ENCODE results near the gene CFAP46. TPM values are rescaled to one million over a fixed set of nuclear protein-coding genes. Genes with fewer than 3 reads are reported as not detected.

Gene CFAP46
- total RNA-seq, 1 donor from 2014 or later = 1.6 TPM

DNA sequence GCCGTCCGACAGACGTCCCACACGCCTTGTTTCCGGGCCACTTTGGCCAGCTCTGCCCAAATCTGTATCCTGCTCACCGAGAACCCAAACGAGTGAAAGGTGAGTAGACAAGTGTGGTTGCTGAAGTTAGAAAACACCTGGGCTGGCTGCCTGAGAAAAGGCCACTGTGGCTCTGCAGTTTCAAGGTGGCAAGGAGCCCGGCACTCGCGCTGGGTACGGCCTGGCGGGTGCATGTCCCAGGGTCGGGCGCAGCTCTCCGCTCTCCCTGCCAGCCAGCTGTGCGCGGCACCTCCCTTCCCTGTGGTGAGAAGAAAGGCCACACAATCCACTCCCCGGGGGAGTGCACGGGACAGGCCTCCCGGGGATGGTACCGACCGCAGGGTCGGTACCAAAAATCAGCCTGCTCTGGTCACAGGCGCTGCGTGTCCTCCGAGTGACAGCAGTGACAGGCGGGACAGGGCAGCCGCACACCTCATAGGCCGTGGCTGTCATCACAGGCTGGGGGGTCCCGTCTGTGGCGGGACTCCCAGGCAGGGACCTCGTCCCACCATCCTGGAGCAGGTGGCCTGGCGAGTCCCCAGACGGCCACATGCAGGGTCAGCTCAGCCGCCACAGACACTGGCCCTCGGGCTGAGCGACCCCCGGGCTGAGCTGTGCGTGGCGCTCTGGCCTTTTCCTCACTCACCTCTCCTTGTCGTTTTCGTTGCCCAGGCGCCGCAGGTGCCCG, 22.8 kb downstream of the CFAP46 start:
- Histone ChIP-seq H3K4me2 (no peak overlapping the region), H2AFZ (replicated peaks) (no peak overlapping the region), H3K4me1 (no peaks in the 10 kb centered on the region), H3K27me3 (no peaks in the 10 kb centered on the region), H3F3A (ENCODE audit: low read depth) (no peaks in the 10 kb centered on the region), H4K20me1 (ENCODE audit: low read depth) (no peaks in the 10 kb centered on the region), H3K79me2 (ENCODE audit: low read depth) (no peaks in the 10 kb centered on the region), H3K36me3 (no peaks in the 10 kb centered on the region), H3K9ac (no peak overlapping the region), H3K4me3 (no peak overlapping the region), H3K9me3 (ENCODE audit: low read depth) (no peaks in the 10 kb centered on the region), H3K27ac (no peak overlapping the region)
- Mint-ChIP-seq H3K36me3 (no peaks in the 10 kb centered on the region), H3K27ac (no peak overlapping the region), H3K4me1 (no peaks in the 10 kb centered on the region), H3K9me3 (no peaks in the 10 kb centered on the region), H3K4me3 (no peak overlapping the region), H3K27me3 (ENCODE audit: insufficient read depth, low read depth) (peaks cover 4% of the 10 kb centered on the region)
- no peak for TF ChIP-seq EZH2 (IDR thresholded peaks at IDR 0.05)
- TF ChIP-seq, protein P1, sequence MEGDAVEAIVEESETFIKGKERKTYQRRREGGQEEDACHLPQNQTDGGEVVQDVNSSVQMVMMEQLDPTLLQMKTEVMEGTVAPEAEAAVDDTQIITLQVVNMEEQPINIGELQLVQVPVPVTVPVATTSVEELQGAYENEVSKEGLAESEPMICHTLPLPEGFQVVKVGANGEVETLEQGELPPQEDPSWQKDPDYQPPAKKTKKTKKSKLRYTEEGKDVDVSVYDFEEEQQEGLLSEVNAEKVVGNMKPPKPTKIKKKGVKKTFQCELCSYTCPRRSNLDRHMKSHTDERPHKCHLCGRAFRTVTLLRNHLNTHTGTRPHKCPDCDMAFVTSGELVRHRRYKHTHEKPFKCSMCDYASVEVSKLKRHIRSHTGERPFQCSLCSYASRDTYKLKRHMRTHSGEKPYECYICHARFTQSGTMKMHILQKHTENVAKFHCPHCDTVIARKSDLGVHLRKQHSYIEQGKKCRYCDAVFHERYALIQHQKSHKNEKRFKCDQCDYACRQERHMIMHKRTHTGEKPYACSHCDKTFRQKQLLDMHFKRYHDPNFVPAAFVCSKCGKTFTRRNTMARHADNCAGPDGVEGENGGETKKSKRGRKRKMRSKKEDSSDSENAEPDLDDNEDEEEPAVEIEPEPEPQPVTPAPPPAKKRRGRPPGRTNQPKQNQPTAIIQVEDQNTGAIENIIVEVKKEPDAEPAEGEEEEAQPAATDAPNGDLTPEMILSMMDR (IDR thresholded peaks at IDR 0.05) = no peak
- no peak for DNase-seq (ENCODE audit: low spot score)

DNA sequence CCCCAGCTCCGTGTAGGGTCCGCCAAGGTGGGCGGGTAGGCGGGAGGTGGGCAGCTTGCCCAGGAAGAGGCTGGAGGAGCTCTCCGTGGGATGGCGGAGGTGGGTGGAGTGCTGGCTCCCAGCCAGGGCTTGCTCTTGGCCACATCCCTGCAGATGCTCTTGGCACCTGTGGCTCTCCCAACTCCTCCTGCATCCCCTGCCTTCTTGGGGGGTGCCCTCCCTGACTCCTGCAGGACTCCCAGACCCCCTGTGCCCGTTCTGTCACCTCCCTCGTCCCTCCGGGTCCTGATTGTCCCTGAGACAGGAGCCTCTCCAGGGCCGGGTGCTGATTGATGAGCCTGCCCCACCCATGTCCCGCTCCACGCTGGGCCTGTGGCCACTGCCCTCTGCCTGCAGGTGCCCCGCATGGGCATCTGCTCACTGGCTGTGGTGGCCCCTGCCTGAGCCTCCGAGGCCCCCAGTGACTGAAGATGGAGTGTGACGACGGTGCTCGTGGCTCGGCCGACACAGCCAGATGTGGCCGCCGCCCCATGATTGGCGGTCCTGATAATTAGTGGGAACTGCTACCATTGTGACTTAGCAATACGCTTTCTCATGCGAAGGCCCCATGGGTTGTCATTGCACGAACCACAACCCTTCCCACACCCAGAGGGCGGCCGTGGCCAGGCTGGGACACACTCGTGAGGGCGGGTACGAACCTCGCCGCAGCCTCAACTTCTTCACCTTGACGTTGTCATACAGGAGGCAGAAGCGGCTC, 23.6 kb downstream of the CFAP46 start:
- Histone ChIP-seq H3K9me3 (ENCODE audit: low read depth) (no peaks in the 10 kb centered on the region), H3K4me3 (no peak overlapping the region), H4K20me1 (ENCODE audit: low read depth) (no peaks in the 10 kb centered on the region), H3F3A (ENCODE audit: low read depth) (no peaks in the 10 kb centered on the region), H2AFZ (replicated peaks) (no peak overlapping the region), H3K27ac (no peak overlapping the region), H3K4me2 (no peak overlapping the region), H3K4me1 (no peaks in the 10 kb centered on the region), H3K79me2 (ENCODE audit: low read depth) (no peaks in the 10 kb centered on the region), H3K36me3 (no peaks in the 10 kb centered on the region), H3K9ac (no peak overlapping the region), H3K27me3 (no peaks in the 10 kb centered on the region)
- no peak for TF ChIP-seq EZH2 (IDR thresholded peaks at IDR 0.05)
- TF ChIP-seq, protein P1 (IDR thresholded peaks at IDR 0.05) = no peak
- no peak for TF ChIP-seq EZH2phosphoT487 (IDR thresholded peaks at IDR 0.05)
- no peak overlapping the region for H3K27ac Mint-ChIP-seq
- peaks cover 4% of the 10 kb centered on the region for H3K27me3 Mint-ChIP-seq (ENCODE audit: insufficient read depth, low read depth)
- no peaks in the 10 kb centered on the region for H3K4me1 Mint-ChIP-seq
- DNase-seq (ENCODE audit: low spot score) = no peak
- H3K4me3 Mint-ChIP-seq = no peak overlapping the region
- no peaks in the 10 kb centered on the region for H3K9me3 Mint-ChIP-seq
- H3K36me3 Mint-ChIP-seq = no peaks in the 10 kb centered on the region

DNA sequence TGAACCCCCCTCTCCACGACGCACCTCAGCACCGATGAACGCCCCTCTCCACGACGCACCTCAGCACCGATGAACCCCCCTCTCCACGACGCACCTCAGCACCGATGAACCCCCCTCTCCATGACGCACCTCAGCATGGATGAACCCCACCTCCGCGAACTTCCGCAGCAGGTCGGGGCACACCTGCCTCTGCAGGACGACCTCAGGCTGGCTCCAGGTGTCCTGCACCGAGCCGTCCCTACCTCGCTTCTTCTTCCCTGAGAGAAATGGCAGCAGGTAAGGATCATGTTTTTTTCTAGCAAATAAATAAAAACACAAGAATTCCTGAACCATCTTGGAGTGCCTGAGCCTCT, 24.1 kb downstream of the CFAP46 start:
- no peak for DNase-seq (ENCODE audit: low spot score)
- Histone ChIP-seq H3K9me3 (ENCODE audit: low read depth) (no peaks in the 10 kb centered on the region), H3K79me2 (ENCODE audit: low read depth) (no peaks in the 10 kb centered on the region), H3K4me1 (peaks cover 5% of the 10 kb centered on the region), H3K36me3 (no peaks in the 10 kb centered on the region), H4K20me1 (ENCODE audit: low read depth) (no peaks in the 10 kb centered on the region), H3K27ac (no peak overlapping the region), H3F3A (ENCODE audit: low read depth) (no peaks in the 10 kb centered on the region), H3K4me3 (no peak overlapping the region), H3K4me2 (no peak overlapping the region), H3K9ac (no peak overlapping the region), H2AFZ (replicated peaks) (no peak overlapping the region), H3K27me3 (no peaks in the 10 kb centered on the region)
- H3K4me3 Mint-ChIP-seq = no peak overlapping the region
- no peaks in the 10 kb centered on the region for H3K9me3 Mint-ChIP-seq
- H3K36me3 Mint-ChIP-seq = no peaks in the 10 kb centered on the region
- no peaks in the 10 kb centered on the region for H3K4me1 Mint-ChIP-seq
- H3K27me3 Mint-ChIP-seq (ENCODE audit: insufficient read depth, low read depth) = peaks cover 2% of the 10 kb centered on the region
- no peak overlapping the region for H3K27ac Mint-ChIP-seq
- no peak for TF ChIP-seq EZH2phosphoT487 (IDR thresholded peaks at IDR 0.05)
- no peak for TF ChIP-seq EZH2 (IDR thresholded peaks at IDR 0.05)
- TF ChIP-seq, protein P1 (IDR thresholded peaks at IDR 0.05) = no peak
